GM19324 (cell line): ENCODE measurements around the gene BTG3.

Source experiments
- ATAC-seq: cut with Tn5 transposase; IDR thresholded peaks from one replicate; pipeline ENCODE4 v1.9.1; 2021; ENCODE audit warnings: mild to moderate bottlenecking, moderate library complexity; ENCODE audit not compliant: unreplicated experiment, low FRiP score

The BTG3 gene, protein sequence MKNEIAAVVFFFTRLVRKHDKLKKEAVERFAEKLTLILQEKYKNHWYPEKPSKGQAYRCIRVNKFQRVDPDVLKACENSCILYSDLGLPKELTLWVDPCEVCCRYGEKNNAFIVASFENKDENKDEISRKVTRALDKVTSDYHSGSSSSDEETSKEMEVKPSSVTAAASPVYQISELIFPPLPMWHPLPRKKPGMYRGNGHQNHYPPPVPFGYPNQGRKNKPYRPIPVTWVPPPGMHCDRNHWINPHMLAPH

GRCh38 chr21:17612565-17613241 is at the start of gene BTG3:
BTG3 (minus strand) TSS chr21:17612901; CDS start chr21:17609144, 3,757 bp downstream.
- ATAC-seq: peak; percentile 84

- ATAC-seq: no peak
These were observed 48.2 kb upstream of the BTG3 start for GRCh38 chr21:17660862-17661261.

- no peak for ATAC-seq
These were observed 47.8 kb upstream of the BTG3 start for GRCh38 chr21:17660452-17660851.

- ATAC-seq: no peak
These were observed 46.2 kb upstream of the BTG3 start for GRCh38 chr21:17658931-17659330.

- ATAC-seq: no peak
These were observed 38.8 kb upstream of the BTG3 start for GRCh38 chr21:17651526-17651925.

DNA sequence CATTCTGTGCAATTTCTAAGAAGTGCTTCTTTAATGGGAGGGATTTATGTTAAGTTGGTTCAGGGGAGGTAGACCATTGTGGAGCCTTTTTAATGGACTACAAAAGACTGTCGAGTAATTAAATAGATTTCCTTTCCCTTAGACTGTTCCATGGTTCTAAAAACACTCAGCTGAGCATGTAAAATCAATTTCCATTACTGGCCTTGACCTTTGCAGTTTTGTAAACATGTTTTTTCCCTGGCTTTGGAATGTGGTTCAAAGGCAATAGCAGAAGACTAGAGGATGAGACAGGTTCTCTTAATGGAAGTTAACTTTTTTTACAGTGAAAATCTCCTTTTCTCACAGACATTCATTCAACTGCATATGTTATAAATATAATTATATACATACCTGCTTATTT is 37.6 kb upstream of the BTG3 start:
- no peak for ATAC-seq

DNA sequence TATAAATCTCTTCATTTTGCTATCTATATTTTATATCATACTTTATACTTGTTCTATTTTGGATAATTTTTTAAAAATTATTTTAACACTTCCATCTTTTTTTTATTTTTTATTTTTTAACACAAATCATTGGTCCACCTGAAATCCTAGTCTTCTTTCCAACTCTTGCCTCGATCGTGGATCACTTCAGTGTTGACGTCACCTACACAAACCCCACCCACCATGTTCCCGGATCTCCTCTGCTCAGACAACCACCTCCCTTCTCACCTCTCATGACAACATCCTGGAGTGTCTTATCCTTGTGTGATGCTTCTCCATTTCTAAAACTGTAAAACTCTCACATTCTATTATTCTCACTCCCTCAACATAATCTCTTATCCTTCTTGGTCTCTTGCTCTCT is 34.1 kb upstream of the BTG3 start:
- ATAC-seq: no peak

GRCh38 chr21:17644186-17644585 is 31.5 kb upstream of the BTG3 start:
- no peak for ATAC-seq

DNA sequence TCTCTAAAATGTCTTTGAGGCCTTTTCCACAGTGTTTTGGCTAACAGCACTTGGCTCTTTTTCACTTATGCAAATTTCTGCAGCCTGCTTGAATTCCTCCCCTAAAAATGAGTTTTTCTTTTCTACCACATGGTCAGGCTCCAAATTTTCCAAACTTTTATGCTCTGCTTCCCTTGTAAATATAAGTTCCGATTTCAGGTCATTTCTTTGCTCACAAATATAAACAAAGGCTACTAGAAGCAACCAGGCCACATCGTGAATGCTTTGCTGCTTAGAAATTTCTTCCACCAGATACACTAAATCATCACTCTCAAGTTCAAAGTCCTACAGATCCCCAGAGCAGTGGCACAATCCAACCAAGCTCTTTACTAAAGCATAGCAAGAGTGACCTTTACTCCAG is 28.1 kb upstream of the BTG3 start:
- ATAC-seq: no peak

- ATAC-seq: no peak
These were observed 24.0 kb upstream of the BTG3 start for GRCh38 chr21:17636711-17637110.

DNA sequence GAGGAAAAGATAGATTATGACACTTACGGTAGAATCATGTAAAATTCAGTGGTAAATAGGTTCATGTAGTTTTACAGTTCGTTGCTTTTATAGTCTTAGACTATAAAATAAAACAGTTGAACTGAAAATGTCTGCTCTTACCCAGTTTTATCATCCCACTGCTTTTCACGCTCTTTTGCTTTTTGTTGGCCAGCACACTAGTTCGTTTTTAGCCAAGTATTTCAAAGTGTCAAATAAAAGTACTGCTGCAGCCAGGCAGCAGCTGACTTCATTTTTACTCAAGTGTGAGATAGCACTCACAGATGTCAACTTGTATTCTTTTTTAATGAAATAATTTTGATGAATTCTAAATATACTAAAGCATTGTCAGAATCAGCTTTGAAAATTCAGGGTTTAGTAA is 18.5 kb upstream of the BTG3 start:
- ATAC-seq: no peak

- no peak for ATAC-seq
These were observed 9.3 kb upstream of the BTG3 start for GRCh38 chr21:17622018-17622417.

- no peak for ATAC-seq
These were observed 4.1 kb upstream of the BTG3 start for GRCh38 chr21:17616831-17617230.

DNA sequence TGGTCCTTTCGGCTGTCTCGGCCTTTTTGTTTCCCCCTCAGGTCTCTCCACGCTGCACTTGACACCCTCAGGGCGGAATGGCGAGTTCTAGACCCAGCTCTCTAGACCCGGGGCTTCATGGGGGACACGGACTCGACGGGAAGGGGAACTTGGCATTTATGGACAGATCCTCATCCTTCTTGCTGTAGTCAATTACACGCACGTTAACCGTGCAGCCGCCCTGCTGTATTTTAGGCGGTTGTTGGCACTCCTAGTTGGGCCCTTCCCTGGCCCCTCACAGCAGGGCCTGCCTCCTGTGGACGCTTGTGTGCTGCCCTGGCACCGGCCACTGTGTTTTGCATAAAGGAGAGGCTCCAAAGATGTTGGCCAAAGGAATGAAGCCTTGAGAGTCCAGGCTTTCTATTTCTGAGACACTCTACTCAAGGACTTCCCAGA is 558 bp upstream of the BTG3 start:
- no peak for ATAC-seq

- ATAC-seq: no peak
These were observed 607 bp downstream of the BTG3 start for GRCh38 chr21:17612023-17612564.

DNA sequence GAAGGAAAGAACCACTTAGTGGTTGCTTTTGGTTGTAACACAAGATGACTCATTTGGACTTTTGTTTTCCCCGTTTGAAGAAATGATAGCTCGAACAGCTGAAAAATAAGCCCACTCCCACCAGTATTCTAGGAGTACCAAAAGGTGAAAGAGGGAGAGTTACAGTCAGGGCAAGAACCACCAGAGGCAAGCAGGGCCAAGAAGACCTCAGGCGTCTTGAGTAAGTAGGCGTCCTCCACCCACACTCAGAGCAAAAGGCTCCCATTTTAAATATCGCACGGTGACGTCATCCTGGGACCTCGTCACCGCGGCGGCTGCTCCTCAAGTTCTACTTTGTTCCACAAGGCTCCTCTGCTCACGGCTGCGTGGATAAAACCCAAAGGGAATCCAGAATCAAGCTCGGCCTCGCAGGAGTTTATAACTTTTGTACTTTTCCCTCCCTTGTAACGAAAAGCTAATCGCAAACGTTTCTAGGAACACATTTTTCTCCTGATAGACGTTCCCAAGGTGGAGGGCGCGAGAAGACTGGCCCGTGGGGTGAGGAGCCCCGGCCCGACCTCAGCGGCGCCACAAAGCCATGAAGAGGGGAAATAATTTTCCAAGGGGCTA is 1.2 kb downstream of the BTG3 start:
- peak; percentile 43 for ATAC-seq

DNA sequence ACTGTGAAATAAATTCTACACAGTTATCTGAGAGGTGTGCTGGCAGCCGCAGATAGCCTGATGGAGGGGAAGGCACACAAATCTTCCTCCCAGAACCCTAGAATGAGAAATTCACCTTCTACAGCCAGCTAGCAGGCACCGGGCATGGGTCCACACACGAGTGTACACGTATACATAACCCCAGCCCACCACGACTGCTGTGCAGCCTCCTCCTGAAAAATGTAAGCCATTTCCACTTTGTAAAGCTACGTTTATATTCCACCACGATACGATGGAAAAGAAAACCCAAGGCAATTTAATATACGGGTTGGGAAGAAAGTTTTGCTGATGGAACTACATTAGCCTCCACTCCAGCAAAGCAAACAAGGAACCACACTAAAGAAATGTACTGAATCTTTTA is 1.8 kb downstream of the BTG3 start:
- ATAC-seq: no peak

GRCh38 chr21:17609681-17610080 is 3.0 kb downstream of the BTG3 start:
- no peak for ATAC-seq

- ATAC-seq: no peak
These were observed 5.0 kb downstream of the BTG3 start for GRCh38 chr21:17607684-17608083.

DNA sequence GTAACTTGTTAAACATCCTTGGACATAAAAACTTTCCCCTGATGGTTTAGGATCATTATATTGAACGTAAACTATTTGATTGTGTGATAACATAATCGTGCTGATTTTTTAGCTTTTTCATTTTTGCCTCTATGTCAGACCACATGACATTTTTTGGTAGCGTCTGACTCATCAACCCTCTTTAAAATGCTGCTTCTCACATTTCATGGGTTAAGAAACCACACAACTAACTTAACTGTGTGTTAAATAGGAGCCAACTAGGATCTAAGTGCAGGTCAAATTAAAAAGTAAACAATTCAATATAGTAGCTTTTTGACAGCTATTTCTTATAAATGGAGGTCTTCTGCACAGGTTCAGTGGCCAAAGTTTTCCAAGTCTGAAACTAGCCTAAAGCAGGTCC is 9.8 kb downstream of the BTG3 start:
- no peak for ATAC-seq

GRCh38 chr21:17598437-17598836 is 14.3 kb downstream of the BTG3 start:
- ATAC-seq: peak; percentile 72

DNA sequence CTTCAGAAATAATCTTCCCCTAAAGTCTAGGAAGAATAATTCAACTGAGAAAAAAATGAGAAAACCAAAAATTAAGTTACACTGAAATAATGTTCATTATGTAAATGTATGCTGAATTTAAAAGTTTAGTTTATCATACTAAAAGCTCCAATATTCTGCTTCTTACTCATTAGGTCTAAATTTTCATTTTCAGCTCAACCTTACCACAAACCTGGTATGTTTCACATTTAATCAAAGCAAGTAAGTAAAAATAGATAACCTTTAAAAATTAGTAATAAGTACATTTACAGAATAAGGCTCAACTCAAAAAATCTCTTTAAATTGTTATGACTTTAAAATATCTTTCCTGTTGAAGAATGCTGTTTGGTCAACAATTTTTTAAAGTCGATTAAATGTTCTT is 15.0 kb downstream of the BTG3 start:
- no peak for ATAC-seq
